Fibroblast of villous mesenchyme (primary cell): Measurements from ENCODE around the gene MSS51. TPM values are rescaled to one million over a fixed set of nuclear protein-coding genes. Genes with fewer than 3 reads are reported as not detected.

ENCODE experiments used
- DNase-seq: peaks from one replicate; pipeline ENCODE4 v3.0.0-alpha.2; 2010; ENCODE audit warnings: low read depth
- H3K4me3 ChIP-seq: 2 replicates; pipeline ENCODE4 v1.5.1; 2011; ENCODE audit warnings: low read depth, mild to moderate bottlenecking, low read length
- CTCF ChIP-seq: IDR thresholded peaks from 2 replicates; pipeline ENCODE4 v1.5.1; 2012; ENCODE audit warnings: low read depth, mild to moderate bottlenecking, low read length; ENCODE audit not compliant: insufficient read depth
- total RNA-seq: library from RNA; depleted of rRNA; stranded (reverse); fragments of >200 nt; gene quantifications from 2 replicates; pipeline ENCODE4 v1.2.3, GENCODE V29; 2012

The MSS51 gene
- total RNA-seq, 1 donor, result 1.3 TPM

DNA sequence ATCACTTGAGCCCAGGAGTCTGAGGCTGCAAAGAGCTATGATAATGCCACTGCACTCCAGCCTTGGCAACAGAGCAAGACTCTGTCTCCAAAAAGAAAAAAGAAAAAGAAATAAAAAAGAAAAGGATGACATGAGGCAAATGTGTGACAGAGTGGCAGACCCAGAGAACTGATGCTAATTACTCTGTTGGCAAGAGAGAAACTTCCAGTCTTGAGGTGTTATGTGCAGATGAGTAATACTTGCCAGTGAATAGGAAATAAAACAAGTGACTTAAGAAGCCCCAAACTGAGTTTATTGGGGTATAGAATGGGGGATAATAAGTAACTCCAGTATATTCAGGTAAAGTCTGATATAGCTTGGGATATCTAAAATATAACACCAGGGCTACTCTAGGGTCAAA is 10.1 kb downstream of the MSS51 start:
- no peak for DNase-seq
- TF ChIP-seq CTCF, result no peak
- H3K4me3 ChIP-seq, result no peak overlapping the region

GRCh38 chr10:73416571-73416970 is 16.8 kb downstream of the MSS51 start:
- TF ChIP-seq CTCF, result no peak
- no peak overlapping the region for H3K4me3 ChIP-seq
- DNase-seq, result no peak

- DNase-seq, result no peak
- H3K4me3 ChIP-seq, result peak overlapping the region; percentile 89
- no peak for TF ChIP-seq CTCF
Measured at GRCh38 chr10:73414230-73414945, 19.0 kb downstream of the MSS51 start.

- H3K4me3 ChIP-seq, result peak within 1 kb of the TSS; percentile 89
- DNase-seq, result peak; percentile 86
- peak; percentile 34 for TF ChIP-seq CTCF
Measured at GRCh38 chr10:73413528-73414229, 19.7 kb downstream of the MSS51 start, which contains the start of gene ANXA7. TSS of gene ANXA7 (minus strand) at chr10:73414058. CDS start at chr10:73400856, 13,202 bp downstream.

- H3K4me3 ChIP-seq, result peak overlapping the region; percentile 89
- no peak for TF ChIP-seq CTCF
- DNase-seq, result no peak
Measured at GRCh38 chr10:73413108-73413527, 20.2 kb downstream of the MSS51 start.

DNA sequence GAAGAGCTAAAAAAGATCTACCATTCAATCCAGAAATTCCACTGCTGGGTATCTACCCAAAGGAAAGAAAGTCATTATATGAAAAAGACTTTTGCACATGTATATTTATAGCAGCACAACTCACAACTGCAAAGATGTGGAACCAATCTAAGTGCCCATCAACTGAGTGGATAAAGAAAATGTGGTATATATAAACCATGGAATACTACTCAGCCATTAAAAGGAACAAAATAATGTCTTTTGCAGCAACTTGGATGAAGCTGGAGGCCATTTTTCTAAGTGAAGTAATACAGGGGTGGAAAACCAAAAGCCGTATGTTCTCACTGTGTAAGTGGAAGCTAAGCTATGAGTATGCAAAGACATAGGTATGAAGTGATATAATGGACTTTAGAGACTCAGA is 22.5 kb downstream of the MSS51 start:
- no peak for DNase-seq
- no peak for TF ChIP-seq CTCF
- no peak overlapping the region for H3K4me3 ChIP-seq
